ENCODE data around the gene IGF2BP2. TPM values are rescaled to one million over a fixed set of nuclear protein-coding genes. Genes with fewer than 3 reads are reported as not detected.
"Not testable (repeated sequence)": the region's sequence is repeated elsewhere in the genome, so short reads cannot be mapped to it uniquely, and the experiment has no call there.

IGF2BP2 gene
- total RNA-seq, 1 experiment from 2014 or later, result 135 TPM

DNA sequence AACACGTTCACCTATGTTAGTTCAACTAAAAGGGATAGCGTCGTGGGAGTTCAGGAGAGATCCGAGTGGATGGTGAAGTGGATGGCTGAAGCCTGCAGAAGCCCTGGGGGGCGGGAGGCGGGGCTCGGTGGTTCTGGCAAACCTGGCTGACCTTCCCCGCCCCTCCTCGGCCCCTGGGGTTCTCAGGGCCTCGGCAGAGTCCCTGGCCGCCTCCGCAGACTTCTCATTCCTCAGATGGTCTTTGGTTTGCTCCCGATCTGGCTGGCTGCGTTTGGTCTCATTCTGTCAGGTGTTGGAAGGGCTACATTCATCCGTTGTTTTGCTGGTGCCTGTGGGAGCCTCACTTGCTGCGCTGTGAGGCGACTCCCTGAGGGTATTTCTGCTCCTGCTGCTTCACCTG is 179.7 kb downstream of the IGF2BP2 start:
- H2AFZ ChIP-seq (ENCODE audit: low read depth, low read length, poor library complexity, severe bottlenecking); H3K9me2 ChIP-seq (ENCODE audit: insufficient read depth); H3K27me3 ChIP-seq (ENCODE audit: insufficient read depth, low read length); H3K9ac ChIP-seq (ENCODE audit: low read length); H3K4me1 ChIP-seq (ENCODE audit: control insufficient read depth in 1 of 2, insufficient read depth in 2 of 2, low read length in 2 of 2); intact Hi-C loops (cut with micrococcal nuclease); ATAC-seq; H3K27ac ChIP-seq (ENCODE audit: low read depth, low read length); H3K4me3 ChIP-seq (replicated peaks in 1 of 2; ENCODE audit: low read depth in 1 of 2, low read length in 2 of 2); H3K9me3 ChIP-seq (ENCODE audit: control insufficient read depth in 1 of 2, insufficient read depth in 1 of 2, low read depth in 1 of 2, low read length in 2 of 2); H4K20me1 ChIP-seq (ENCODE audit: insufficient read depth); RAD21 ChIA-PET (ENCODE audit: low non-redundant PET in 1 of 2, low total read pairs in 2 of 2, uncharacterized antibody in 2 of 2, unreplicated experiment in 2 of 2); POLR2A ChIA-PET; DNase-seq (ENCODE audit: low read depth, low spot score); BruUV-seq (replicated peaks); H3K4me2 ChIP-seq (ENCODE audit: low read length); CTCF ChIA-PET; H3K79me2 ChIP-seq (ENCODE audit: insufficient read depth, low read length): not testable (repeated sequence)
- peaks cover 22 to 32% of the 10 kb centered on the region in 2 experiments; a peak in 3 of 4 replicates for H3K36me3 ChIP-seq (ENCODE audit: control insufficient read depth in 1 of 2, insufficient read depth in 2 of 2, low read length in 2 of 2)

DNA sequence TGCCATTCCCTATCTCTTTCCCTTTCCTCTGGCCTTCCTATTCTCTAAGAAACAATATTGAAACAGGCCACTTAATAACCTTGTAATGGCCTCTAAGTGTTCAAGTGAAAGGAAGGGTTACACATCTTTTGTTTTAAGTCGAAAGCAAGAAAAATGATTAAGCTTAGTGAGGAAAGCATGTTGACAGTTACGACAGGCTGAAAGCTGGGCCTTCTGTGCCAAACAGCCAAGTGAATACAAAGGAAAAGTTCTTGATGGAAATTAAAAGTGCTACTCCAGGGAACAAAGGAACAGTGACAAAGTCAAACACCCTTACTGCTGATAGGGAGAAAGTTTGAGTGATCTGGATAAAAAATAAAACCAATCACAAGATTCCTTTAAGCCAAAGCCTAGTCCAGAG is 184.5 kb downstream of the IGF2BP2 start:
- H3K27me3 ChIP-seq (ENCODE audit: insufficient read depth, low read length), result no peaks in the 10 kb centered on the region
- TF ChIP-seq, protein P1, sequence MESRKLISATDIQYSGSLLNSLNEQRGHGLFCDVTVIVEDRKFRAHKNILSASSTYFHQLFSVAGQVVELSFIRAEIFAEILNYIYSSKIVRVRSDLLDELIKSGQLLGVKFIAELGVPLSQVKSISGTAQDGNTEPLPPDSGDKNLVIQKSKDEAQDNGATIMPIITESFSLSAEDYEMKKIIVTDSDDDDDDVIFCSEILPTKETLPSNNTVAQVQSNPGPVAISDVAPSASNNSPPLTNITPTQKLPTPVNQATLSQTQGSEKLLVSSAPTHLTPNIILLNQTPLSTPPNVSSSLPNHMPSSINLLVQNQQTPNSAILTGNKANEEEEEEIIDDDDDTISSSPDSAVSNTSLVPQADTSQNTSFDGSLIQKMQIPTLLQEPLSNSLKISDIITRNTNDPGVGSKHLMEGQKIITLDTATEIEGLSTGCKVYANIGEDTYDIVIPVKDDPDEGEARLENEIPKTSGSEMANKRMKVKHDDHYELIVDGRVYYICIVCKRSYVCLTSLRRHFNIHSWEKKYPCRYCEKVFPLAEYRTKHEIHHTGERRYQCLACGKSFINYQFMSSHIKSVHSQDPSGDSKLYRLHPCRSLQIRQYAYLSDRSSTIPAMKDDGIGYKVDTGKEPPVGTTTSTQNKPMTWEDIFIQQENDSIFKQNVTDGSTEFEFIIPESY (IDR thresholded peaks at IDR 0.05; ENCODE audit: extremely low read depth, insufficient replicate concordance, low read length), result no peak
- TF ChIP-seq FOSL1 (IDR thresholded peaks at IDR 0.05; ENCODE audit: low read depth) (no peak), EZH2phosphoT487 (IDR thresholded peaks at IDR 0.05; ENCODE audit: borderline replicate concordance) (no peak), ELF1 (IDR thresholded peaks at IDR 0.05; ENCODE audit: borderline replicate concordance, low read depth) (no peak), YY1 (IDR thresholded peaks at IDR 0.05; ENCODE audit: extremely low read depth, insufficient replicate concordance, low read depth, low read length) (no peak), SP1 (IDR thresholded peaks at IDR 0.05; ENCODE audit: low read depth) (no peak), POLR2AphosphoS5 (IDR thresholded peaks at IDR 0.05; ENCODE audit: low read depth, low read length) (no peak), SRF (IDR thresholded peaks at IDR 0.05; ENCODE audit: low read depth) (no peak), CEBPB (IDR thresholded peaks at IDR 0.05; ENCODE audit: low read depth) (no peak)
- TF ChIP-seq, protein P2, sequence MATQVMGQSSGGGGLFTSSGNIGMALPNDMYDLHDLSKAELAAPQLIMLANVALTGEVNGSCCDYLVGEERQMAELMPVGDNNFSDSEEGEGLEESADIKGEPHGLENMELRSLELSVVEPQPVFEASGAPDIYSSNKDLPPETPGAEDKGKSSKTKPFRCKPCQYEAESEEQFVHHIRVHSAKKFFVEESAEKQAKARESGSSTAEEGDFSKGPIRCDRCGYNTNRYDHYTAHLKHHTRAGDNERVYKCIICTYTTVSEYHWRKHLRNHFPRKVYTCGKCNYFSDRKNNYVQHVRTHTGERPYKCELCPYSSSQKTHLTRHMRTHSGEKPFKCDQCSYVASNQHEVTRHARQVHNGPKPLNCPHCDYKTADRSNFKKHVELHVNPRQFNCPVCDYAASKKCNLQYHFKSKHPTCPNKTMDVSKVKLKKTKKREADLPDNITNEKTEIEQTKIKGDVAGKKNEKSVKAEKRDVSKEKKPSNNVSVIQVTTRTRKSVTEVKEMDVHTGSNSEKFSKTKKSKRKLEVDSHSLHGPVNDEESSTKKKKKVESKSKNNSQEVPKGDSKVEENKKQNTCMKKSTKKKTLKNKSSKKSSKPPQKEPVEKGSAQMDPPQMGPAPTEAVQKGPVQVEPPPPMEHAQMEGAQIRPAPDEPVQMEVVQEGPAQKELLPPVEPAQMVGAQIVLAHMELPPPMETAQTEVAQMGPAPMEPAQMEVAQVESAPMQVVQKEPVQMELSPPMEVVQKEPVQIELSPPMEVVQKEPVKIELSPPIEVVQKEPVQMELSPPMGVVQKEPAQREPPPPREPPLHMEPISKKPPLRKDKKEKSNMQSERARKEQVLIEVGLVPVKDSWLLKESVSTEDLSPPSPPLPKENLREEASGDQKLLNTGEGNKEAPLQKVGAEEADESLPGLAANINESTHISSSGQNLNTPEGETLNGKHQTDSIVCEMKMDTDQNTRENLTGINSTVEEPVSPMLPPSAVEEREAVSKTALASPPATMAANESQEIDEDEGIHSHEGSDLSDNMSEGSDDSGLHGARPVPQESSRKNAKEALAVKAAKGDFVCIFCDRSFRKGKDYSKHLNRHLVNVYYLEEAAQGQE (IDR thresholded peaks at IDR 0.05; ENCODE audit: low read depth), result no peak
- TF ChIP-seq, protein P3, sequence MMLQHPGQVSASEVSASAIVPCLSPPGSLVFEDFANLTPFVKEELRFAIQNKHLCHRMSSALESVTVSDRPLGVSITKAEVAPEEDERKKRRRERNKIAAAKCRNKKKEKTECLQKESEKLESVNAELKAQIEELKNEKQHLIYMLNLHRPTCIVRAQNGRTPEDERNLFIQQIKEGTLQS (IDR thresholded peaks at IDR 0.05), result no peak
- no peaks in the 10 kb centered on the region for H3K4me1 ChIP-seq (ENCODE audit: control insufficient read depth in 1 of 2, insufficient read depth in 2 of 2, low read length in 2 of 2)
- CTCF ChIA-PET, result no interaction called here
- intact Hi-C loops (cut with micrococcal nuclease), result no loop called here
- DNase-seq (ENCODE audit: low read depth, low spot score) (no peak), ATAC-seq (no peak)
- no peak overlapping the region for H2AFZ ChIP-seq (ENCODE audit: low read depth, low read length, poor library complexity, severe bottlenecking)
- H3K79me2 ChIP-seq (ENCODE audit: insufficient read depth, low read length), result no peaks in the 10 kb centered on the region
- no peak overlapping the region for H3K9ac ChIP-seq (ENCODE audit: low read length)
- POLR2A ChIA-PET, result no interaction called here
- H3K9me2 ChIP-seq (ENCODE audit: insufficient read depth), result no peaks in the 10 kb centered on the region
- BruUV-seq (replicated peaks), result no TSS peak
- no peak overlapping the region for H3K4me2 ChIP-seq (ENCODE audit: low read length)
- H3K4me3 ChIP-seq (replicated peaks in 1 of 2; ENCODE audit: low read depth in 1 of 2, low read length in 2 of 2), result no peak overlapping the region
- peaks cover 4 to 9% of the 10 kb centered on the region in 2 experiments; a peak in 2 of 4 replicates for H3K36me3 ChIP-seq (ENCODE audit: control insufficient read depth in 1 of 2, insufficient read depth in 2 of 2, low read length in 2 of 2)
- H3K27ac ChIP-seq (ENCODE audit: low read depth, low read length), result no peak overlapping the region
- RAD21 ChIA-PET (ENCODE audit: low non-redundant PET in 1 of 2, low total read pairs in 2 of 2, uncharacterized antibody in 2 of 2, unreplicated experiment in 2 of 2), result no interaction called here
- H4K20me1 ChIP-seq (ENCODE audit: insufficient read depth), result no peaks in the 10 kb centered on the region
- H3K9me3 ChIP-seq (ENCODE audit: control insufficient read depth in 1 of 2, insufficient read depth in 1 of 2, low read depth in 1 of 2, low read length in 2 of 2), result no peaks in the 10 kb centered on the region

All from HCT116 (cell line).